ENCODE measurements around the gene SKAP1. TPM values are rescaled to one million over a fixed set of nuclear protein-coding genes. Genes with fewer than 3 reads are reported as not detected.

The SKAP1 gene
- total RNA-seq, 4 donors from 2014 or later = 0.93 to 1.9 (median 1.1) TPM; not detected in 1

GRCh38 chr17:48239603-48239995 lies 190.4 kb downstream of the SKAP1 start:
- DNase-seq (ENCODE audit: low spot score) = no peak
- no peak for TF ChIP-seq CTCF (IDR thresholded peaks at IDR 0.05)
- ATAC-seq (ENCODE audit: low FRiP score) = no peak

- DNase-seq (ENCODE audit: low spot score) (no peak), ATAC-seq (ENCODE audit: low FRiP score) (no peak)
- no peak for TF ChIP-seq CTCF (IDR thresholded peaks at IDR 0.05)
These were observed 190.9 kb downstream of the SKAP1 start for GRCh38 chr17:48238933-48239602.

- DNase-seq (ENCODE audit: low spot score) (no peak), ATAC-seq (ENCODE audit: low FRiP score) (no peak)
- no peak for TF ChIP-seq CTCF (IDR thresholded peaks at IDR 0.05)
These were observed 192.6 kb downstream of the SKAP1 start for GRCh38 chr17:48237456-48237855.

- no peak for TF ChIP-seq CTCF (IDR thresholded peaks at IDR 0.05)
- ATAC-seq (ENCODE audit: low FRiP score) (no peak), DNase-seq (ENCODE audit: low spot score) (no peak)
These were observed 193.3 kb downstream of the SKAP1 start for GRCh38 chr17:48236681-48237134.

GRCh38 chr17:48234922-48235321 lies 195.1 kb downstream of the SKAP1 start:
- no peak for DNase-seq (ENCODE audit: low spot score)
- no peak for ATAC-seq (ENCODE audit: low FRiP score)
- no peak for TF ChIP-seq CTCF (IDR thresholded peaks at IDR 0.05)

- ATAC-seq (ENCODE audit: low FRiP score) = no peak
- no peak for DNase-seq (ENCODE audit: low spot score)
- TF ChIP-seq CTCF (IDR thresholded peaks at IDR 0.05) = no peak
These were observed 197.7 kb downstream of the SKAP1 start for GRCh38 chr17:48231995-48232959.

Data from omental fat pad (tissue), 4 donors.